Right ventricle myocardium inferior (tissue), 1 donor: ENCODE measurements around the gene CCNA2. TPM values are rescaled to one million over a fixed set of nuclear protein-coding genes. Genes with fewer than 3 reads are reported as not detected.

ENCODE experiments used
- ATAC-seq: fragments of 200-7000 bp; cut with Tn5 transposase; one replicate; pipeline ENCODE4 v1.9.1; 2020; ENCODE audit warnings: mild to moderate bottlenecking, moderate library complexity
- DNase-seq: peaks from one replicate; pipeline ENCODE4 v3.0.0; 2021; ENCODE audit errors: missing footprints
- intact Hi-C: fragments of 100-400 bp; cut with DNase I; formaldehyde crosslinking; loops from one replicate; pipeline ENCODE4 v1.11.0; 2022
- total RNA-seq: library from RNA; stranded (reverse); fragmentation: NEBNext Ultra II Directional; extraction: Animal tissue kit (Norgen Biotek cat#: 25700); gene quantifications from one replicate; pipeline ENCODE4 v1.2.1, GENCODE V29; 2021
- donor health status: DM: no; HTN: yes; CAD: no; lungs with severe emphysema.

The CCNA2 gene
- total RNA-seq, 1 donor from 2014 or later, result 1.2 TPM

DNA sequence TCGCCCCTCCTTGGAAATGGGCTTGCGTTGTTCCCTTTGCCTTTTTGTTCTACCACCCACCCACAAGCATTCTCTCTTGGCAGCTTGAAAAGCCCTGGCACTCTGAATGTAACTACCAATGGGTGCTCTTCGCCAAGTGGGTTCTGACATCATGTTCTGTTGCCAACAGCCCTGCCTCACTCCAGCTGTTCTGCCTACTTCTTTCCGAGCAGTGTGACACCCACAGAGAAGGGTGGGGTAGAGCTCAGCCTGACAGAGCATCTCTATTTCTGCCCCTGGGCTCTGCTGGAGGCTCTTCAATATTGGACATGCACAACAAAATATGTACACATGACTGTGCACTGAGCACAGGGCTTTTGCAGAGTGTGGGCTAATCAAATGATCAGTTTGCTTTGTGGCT lies 38.2 kb downstream of the CCNA2 start:
- intact Hi-C loops, result no loop called here
- ATAC-seq (peak; percentile 44), DNase-seq (no peak)

DNA sequence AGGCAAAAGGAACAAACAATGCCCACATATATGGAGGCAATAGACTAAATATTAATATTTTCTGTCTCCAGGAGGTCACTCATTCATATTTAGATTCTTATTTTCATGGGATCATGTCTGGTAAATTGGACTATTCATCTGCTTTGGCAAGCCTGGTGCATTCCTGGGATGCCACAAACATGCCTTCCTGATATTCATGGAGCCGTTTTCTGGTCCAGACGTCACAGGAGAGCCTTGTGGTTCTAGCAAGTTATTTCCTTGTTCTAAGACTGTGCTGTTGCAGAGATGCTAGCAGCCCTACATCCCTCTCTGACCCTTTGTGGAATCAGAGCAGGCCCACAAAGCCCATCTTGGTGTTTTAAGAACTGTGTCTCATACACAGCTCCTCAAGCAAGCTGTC lies 38.7 kb downstream of the CCNA2 start:
- no peak for DNase-seq
- peak; percentile 71 for ATAC-seq
- intact Hi-C loops, result no loop called here

DNA sequence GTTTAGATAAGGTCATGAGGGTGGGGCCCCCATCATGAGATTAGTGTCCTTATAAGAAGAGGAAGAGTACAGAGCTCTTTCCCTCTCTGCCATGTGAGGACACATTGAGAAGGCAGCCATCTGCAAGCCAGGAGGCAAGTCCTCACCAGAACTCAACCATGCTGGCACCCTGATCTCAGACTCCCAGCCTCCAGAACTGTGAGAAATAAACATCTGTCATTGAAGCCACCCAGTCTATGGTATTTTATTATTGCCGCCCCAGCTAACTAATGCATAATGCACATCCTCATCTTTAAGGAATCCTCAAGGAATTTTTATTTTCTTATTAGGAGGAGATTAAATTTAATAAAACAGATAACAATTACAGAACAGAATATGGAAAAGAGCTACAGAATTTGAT lies 39.3 kb downstream of the CCNA2 start:
- ATAC-seq (no peak), DNase-seq (no peak)
- intact Hi-C loops, result no loop called here

DNA sequence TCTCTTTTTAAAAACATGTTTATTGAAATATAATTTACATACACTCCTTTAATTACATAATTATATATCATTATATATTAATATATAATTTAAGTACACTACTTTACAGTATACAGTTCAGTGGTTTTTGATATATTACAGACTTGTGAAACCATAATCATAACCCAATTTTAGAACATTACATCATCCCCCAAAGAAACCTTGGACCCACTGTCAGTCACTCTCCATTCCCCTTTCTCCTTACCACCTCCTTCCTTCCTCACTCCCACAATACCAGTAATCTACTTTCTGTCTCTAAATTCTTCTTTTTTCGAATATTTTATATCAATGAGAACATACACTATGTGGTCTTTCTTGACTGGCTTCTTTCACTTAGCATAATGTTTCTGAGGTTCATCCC lies 40.5 kb downstream of the CCNA2 start:
- ATAC-seq (no peak), DNase-seq (no peak)
- intact Hi-C loops, result no loop called here

DNA sequence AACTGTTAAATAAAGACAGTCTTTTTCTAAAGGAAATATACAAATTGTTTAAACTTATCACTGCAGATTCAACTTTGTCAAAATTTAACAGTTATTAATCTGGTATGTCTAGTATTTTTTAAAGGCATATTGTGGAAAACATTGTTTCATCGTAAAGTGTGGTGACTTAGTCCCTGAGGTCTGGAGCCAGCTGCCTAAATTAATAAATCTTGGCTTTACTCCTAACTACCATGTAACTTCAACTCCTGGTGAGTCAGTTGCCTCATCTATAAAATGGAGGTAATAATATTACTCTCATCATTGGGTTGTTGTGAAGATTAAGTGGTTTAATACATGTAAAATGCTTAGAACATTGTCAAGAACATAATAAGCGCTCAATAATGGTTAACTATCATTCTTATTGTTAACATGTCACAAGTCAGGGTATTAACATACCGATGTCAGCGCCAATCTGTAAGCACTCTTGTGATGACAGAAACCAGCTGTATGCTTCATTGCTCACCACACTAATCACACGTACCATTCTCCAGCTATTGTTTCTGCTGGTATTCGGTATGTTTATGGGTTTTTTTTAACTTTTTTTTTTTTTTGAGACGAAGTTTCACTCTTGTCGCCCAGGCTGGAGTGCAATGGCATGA lies 44.6 kb downstream of the CCNA2 start:
- DNase-seq (no peak), ATAC-seq (peak; percentile 65)
- intact Hi-C loops, result no loop called here

DNA sequence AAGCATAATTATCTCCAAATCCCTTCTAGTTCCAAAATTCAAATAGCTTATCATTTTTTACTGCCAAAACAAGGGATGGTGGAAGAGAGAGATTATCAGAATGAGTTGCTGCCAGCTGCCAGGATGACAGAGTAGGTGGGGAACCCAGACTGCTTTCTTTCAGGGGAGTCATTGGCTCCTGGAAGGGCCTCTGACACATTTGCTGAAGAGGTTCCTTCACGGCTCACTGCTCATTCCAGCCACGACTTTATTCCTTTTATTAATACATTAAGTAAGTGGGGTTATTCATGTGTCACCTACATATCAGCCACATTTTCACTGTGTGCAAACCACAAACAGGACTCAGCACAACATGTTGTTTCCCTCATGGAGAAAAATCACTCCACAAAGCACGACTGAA lies 46.1 kb downstream of the CCNA2 start:
- DNase-seq, result no peak

DNA sequence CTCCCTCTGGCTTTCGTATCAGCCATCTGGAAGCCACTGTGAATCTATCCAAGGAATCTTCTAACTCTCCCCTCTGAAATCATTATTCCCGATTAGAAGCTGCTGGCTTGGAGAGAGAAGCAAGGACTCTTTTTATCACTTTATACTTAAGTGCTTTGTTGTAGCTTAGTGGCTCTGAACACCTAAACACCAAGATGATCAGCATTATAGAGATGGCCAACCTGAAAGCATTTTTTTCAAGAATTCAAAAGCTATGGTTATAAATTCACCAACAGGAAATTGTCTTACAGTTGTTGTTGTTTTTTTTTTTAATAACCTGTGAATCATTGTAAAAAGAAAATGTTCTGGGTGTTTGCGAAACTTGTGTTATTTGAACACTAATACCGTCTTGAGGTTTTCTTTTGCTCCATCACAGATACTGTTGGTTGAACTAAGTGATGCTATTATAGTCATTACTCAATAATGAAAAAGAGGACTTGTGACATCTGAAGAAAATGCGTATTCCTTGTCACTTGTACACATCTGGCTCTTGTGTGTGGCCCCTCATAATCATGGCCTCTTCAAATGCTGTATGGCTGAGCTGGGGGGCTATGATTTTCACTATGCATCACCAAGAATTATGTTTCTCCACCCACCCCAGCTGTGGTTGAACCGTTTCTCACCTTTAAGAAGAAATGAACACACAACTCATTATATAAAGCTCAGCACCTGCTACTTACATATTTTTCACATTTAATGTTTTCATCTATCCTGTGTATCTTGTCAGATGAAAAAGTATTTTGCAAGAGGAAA lies 46.9 kb downstream of the CCNA2 start:
- intact Hi-C loops, result no loop called here
- ATAC-seq (no peak), DNase-seq (no peak)

More for the DNA sequence above, 46.1 kb downstream of the CCNA2 start:
- no peak for ATAC-seq
- intact Hi-C loops, result no loop called here

DNA sequence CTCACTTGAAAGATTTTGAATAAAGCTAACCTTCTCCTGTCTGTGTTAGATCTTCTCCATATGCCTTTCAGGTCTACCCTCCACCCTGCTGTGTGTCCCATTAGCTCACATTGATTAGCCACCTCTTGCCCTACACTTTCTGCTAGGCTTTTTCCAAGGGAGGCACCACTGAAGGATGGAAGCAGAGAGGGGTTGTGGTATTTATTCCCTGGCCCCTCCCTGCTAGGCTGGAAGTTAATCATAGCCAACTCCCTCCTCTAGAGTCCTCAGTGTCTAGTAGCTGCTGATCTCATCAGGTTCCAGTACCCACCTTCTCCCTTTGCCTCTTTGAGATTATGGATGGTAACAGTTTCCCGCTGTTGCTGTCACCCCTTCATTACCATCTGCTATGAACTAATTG lies 49.8 kb downstream of the CCNA2 start:
- ATAC-seq (no peak), DNase-seq (no peak)
- intact Hi-C loops, result no loop called here

DNA sequence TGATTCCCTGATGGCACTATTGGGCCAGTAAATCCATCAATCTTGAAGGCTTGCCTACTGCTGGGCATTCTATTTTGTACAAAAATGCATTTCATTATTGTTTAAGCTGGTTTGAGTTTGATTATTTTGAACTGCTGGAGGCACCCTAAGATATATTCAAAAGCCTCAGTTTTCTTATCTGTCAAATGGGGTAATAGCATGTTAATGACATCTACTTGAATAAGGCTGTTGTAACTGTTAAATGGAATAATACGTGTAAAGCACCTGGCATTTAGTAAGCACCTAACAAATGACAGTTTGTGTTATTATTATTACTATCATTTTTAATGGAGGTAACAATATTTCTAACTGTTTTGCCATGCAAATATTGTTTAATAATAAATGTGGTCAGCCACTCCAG lies 51.8 kb downstream of the CCNA2 start:
- intact Hi-C loops, result no loop called here
- DNase-seq (no peak), ATAC-seq (no peak)

DNA sequence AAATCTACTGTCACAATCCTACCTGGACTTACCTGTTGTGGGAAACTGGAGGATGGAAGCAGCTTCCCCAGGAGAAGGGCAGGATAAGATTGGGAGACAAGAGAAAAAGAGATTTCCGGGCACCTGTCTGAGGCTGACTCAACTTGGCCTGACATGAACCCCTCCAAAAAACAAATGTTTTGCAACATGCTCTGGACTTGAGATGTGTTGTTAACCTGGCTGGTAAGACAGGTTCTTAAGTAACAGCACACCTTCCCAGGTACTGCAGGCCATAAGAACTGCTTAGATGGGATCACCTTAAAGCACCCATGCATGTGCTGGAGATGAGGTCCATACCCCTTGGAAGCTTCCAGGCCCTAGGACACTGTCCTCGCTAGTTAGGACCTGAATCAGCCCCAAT lies 54.3 kb downstream of the CCNA2 start:
- DNase-seq, result no peak
- intact Hi-C loops, result no loop called here
- no peak for ATAC-seq

DNA sequence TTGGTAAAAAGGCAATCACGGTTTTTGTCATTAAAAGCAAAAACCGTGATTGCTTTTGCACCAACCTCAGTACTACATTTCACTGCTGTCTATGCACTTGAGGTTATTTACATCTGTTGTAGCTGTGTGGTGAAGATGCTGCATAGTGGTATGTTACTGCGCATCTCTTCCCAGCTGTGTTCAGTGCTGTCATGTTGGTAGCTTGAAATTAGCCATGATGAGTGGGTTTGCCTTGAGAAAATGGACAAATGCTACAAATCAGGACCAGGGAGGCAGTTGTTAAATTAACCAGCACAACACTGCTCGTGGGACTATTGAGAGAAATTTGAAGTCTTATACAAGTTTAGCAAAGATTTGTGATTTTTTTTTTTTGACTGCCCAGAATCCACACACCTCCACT lies 56.5 kb downstream of the CCNA2 start:
- DNase-seq, result no peak
- intact Hi-C loops, result no loop called here
- no peak for ATAC-seq

Other genes starting within 250 kb of the CCNA2 start
- 136 TPM for gene ANXA5, start 126.9 kb downstream of the CCNA2 start, total RNA-seq
- not detected for gene SMIM43, start 58.7 kb downstream of the CCNA2 start, total RNA-seq
- 10.2 TPM for gene EXOSC9, start 22.6 kb downstream of the CCNA2 start, total RNA-seq
- gene BBS7, start 46.6 kb upstream of the CCNA2 start, total RNA-seq, result 5.4 TPM
- 0.14 TPM for gene TRPC3, start 128.2 kb upstream of the CCNA2 start, total RNA-seq